Fibroblast of skin of right quadriceps (primary cell): Measurements from ENCODE around the gene CALHM6.
"Not testable (repeated sequence)": the region's sequence is repeated elsewhere in the genome, so short reads cannot be mapped to it uniquely, and the experiment has no call there.

ENCODE experiments used
- DNase-seq: peaks from one replicate; pipeline ENCODE4 v3.0.0-alpha.2; 2013

Gene CALHM6

GRCh38 chr6:116483616-116484015, 22.4 kb downstream of the CALHM6 start:
- no peak for DNase-seq

- DNase-seq = peak; percentile 38
Observed at GRCh38 chr6:116485559-116486184, 24.5 kb downstream of the CALHM6 start.

GRCh38 chr6:116491610-116492330, 30.6 kb downstream of the CALHM6 start:
- DNase-seq = no peak

GRCh38 chr6:116492331-116493067, 31.3 kb downstream of the CALHM6 start:
- no peak for DNase-seq

- not testable (repeated sequence) for DNase-seq
Observed at GRCh38 chr6:116495161-116495560, 34.0 kb downstream of the CALHM6 start.

GRCh38 chr6:116497113-116497676, 36.0 kb downstream of the CALHM6 start:
- no peak for DNase-seq

GRCh38 chr6:116500969-116501433, 39.8 kb downstream of the CALHM6 start:
- DNase-seq = no peak

- no peak for DNase-seq
Observed at GRCh38 chr6:116507324-116507723, 46.1 kb downstream of the CALHM6 start.

GRCh38 chr6:116508527-116508926, 47.4 kb downstream of the CALHM6 start:
- DNase-seq = no peak

- DNase-seq = peak; percentile 85
Observed at GRCh38 chr6:116511424-116512110, 50.4 kb downstream of the CALHM6 start, which contains the start of gene CALHM5. CALHM5 (plus strand) TSS chr6:116511639; CDS start chr6:116511697, 58 bp downstream.

- no peak for DNase-seq
Observed at GRCh38 chr6:116512111-116512559, 51.0 kb downstream of the CALHM6 start.

- DNase-seq = no peak
Observed at GRCh38 chr6:116512734-116513133, 51.6 kb downstream of the CALHM6 start.
